ENCODE measurements around the gene MAST4. TPM values are rescaled to one million over a fixed set of nuclear protein-coding genes. Genes with fewer than 3 reads are reported as not detected.

Gene MAST4
- total RNA-seq, 2 donors from 2014 or later: 36.8 to 45.7 TPM

DNA sequence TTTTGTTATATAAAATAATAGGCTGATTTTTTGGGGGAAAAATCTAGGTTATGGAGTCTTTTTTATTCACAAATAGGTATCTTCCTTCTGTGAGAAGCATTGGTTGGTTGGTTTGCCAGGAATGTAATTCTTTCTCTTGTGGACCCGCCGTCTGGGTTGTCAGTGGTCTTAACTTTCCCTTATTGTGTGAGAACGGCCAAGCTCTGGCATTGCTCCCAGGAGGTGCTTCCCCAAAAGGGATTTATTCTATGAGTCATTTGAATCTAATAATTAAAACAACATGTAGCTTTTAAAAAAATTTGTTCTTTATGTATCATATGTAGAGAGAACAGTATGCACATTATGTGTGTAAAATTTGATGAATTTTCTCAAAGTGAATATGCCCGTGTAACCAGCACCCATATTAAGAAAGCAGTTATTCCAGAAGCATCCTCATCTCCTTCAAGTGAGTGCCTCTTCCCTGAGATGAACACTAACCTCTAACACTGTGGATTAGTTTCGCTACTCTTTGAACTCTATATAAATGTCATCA is 114.4 kb downstream of the MAST4 start:
- intact Hi-C loops (cut with DNase I): no loop called here
- Histone ChIP-seq H3K4me1 (replicated peaks) (no peaks in the 10 kb centered on the region), H3K4me3 (no peak overlapping the region), H3K27ac (no peak overlapping the region), H3K9me3 (no peaks in the 10 kb centered on the region), H3K27me3 (replicated peaks; ENCODE audit: insufficient read depth) (no peaks in the 10 kb centered on the region), H3K36me3 (no peaks in the 10 kb centered on the region)
- DNase-seq (ENCODE audit: low spot score): no peak
- WGBS: 61% methylated on average over 5 of the region's 5 CpGs
- TF ChIP-seq POLR2A (IDR thresholded peaks at IDR 0.05) (no peak), POLR2AphosphoS5 (IDR thresholded peaks at IDR 0.05) (no peak)
- TF ChIP-seq, protein P1, sequence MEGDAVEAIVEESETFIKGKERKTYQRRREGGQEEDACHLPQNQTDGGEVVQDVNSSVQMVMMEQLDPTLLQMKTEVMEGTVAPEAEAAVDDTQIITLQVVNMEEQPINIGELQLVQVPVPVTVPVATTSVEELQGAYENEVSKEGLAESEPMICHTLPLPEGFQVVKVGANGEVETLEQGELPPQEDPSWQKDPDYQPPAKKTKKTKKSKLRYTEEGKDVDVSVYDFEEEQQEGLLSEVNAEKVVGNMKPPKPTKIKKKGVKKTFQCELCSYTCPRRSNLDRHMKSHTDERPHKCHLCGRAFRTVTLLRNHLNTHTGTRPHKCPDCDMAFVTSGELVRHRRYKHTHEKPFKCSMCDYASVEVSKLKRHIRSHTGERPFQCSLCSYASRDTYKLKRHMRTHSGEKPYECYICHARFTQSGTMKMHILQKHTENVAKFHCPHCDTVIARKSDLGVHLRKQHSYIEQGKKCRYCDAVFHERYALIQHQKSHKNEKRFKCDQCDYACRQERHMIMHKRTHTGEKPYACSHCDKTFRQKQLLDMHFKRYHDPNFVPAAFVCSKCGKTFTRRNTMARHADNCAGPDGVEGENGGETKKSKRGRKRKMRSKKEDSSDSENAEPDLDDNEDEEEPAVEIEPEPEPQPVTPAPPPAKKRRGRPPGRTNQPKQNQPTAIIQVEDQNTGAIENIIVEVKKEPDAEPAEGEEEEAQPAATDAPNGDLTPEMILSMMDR (IDR thresholded peaks at IDR 0.05): no peak

DNA sequence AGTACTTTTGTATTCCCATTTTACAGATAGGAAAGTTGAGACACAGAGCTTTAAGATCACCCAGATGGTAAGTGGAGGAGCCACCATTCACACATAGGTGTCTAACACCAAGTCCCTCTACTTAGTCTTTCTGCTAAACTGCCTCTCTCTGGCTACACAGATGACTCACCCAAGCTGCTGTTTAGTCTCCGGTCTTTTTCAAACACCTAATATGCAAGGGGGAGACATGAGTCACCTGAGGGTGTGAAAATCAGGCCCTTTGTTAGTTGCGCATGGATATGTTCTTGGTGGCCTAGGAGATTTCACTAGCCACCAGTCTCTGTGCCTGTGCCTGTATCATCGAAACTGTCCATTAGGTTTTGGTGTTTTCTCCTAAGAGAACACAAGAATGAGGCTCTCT is 117.8 kb downstream of the MAST4 start:
- 85% methylated on average over 3 of the region's 3 CpGs for WGBS
- Histone ChIP-seq H3K4me1 (replicated peaks) (no peaks in the 10 kb centered on the region), H3K9me3 (no peaks in the 10 kb centered on the region), H3K27me3 (replicated peaks; ENCODE audit: insufficient read depth) (no peaks in the 10 kb centered on the region), H3K27ac (no peak overlapping the region), H3K36me3 (no peaks in the 10 kb centered on the region), H3K4me3 (no peak overlapping the region)
- DNase-seq (ENCODE audit: low spot score): no peak
- TF ChIP-seq POLR2A (IDR thresholded peaks at IDR 0.05) (no peak), POLR2AphosphoS5 (IDR thresholded peaks at IDR 0.05) (no peak)
- TF ChIP-seq, protein P1 (IDR thresholded peaks at IDR 0.05): no peak
- intact Hi-C loops (cut with DNase I): no loop called here

DNA sequence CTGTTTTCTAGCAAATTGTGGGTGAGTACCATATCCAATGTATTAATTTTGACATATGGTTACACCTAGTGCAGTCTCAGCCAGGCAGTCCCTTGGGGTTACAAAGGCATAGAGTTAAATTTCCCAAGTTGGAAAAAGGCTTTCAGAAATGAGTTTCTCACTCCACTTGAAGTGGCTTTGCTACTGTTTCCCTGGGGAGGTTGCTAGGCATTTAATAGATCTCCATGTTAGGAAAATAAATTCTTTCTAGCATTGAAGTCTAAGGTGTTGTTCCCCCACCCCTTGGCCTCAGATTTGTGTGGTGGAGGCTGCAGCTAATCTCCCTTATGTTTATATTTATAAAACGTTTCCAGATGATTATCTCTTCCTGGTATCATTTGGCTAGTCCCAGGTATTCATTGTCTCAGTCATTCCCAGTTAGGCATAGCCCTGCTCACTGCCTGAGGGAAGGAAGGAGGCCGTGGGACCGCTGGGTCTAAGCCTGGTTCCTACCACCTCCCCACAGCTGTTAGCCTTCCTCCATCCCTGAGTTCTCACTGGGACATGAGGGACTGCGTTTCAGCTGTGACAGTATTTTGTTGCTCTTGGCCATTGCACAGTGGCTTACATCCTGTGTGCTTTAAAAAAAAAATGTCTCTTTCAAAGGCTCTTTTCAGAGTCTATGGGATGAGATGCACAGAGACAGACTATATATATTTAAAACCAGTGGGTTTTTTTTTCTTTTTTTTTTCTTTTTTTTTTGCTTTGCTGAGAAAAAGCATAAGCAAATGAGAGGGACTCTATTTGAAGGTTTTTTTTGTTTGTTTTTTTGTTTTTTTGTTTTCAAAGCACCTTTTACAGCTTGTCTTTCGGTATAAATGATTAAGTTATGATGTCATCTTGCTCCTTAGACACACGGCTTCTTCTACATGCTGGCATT is 121.5 kb downstream of the MAST4 start:
- no peaks in the 10 kb centered on the region for H3K4me1 ChIP-seq (replicated peaks)
- H3K27me3 ChIP-seq (replicated peaks; ENCODE audit: insufficient read depth): no peaks in the 10 kb centered on the region
- intact Hi-C loops (cut with DNase I): no loop called here
- 28% methylated on average over 6 of the region's 6 CpGs for WGBS
- no peaks in the 10 kb centered on the region for H3K36me3 ChIP-seq
- H3K4me3 ChIP-seq: no peak overlapping the region
- no peak for TF ChIP-seq POLR2A (IDR thresholded peaks at IDR 0.05)
- TF ChIP-seq POLR2AphosphoS5 (IDR thresholded peaks at IDR 0.05): no peak
- TF ChIP-seq, protein P1 (IDR thresholded peaks at IDR 0.05): no peak
- H3K27ac ChIP-seq: peak overlapping the region in 1 of 2 donors; percentile 13
- no peak for DNase-seq (ENCODE audit: low spot score)
- no peaks in the 10 kb centered on the region for H3K9me3 ChIP-seq

DNA sequence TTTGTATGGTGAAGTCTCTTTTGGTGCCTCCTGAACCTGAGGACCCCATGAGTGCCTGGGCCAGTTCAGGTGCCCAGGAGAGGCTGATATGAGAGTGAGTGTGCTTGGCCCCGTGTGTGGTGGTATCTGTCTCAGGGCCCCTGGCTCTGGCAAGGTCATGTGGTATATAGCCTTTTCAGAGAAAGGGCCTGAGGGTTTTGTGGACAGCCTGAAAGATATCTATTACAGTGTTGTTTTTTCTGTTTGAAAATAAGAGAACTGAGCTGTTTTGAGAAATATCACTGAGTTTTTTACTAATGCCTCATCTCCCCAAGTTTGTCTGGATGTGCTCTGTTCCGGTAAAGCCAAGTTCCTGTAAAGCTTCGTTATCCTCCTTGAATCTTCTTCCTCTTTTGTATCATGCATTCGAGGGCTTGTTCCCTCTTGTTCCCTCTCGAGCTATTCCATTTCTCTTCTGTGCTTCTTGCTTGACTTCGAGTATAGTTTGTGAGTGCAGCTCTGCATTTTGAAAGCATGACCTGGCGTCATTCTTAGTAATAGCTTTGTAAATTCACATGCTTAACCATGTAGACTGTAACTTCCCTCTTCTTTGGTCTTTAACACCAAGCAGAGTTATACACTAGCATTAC is 122.3 kb downstream of the MAST4 start:
- H3K27ac ChIP-seq: no peak overlapping the region

More for the DNA sequence above, 122.3 kb downstream of the MAST4 start:
- no peak for DNase-seq (ENCODE audit: low spot score)
- H3K4me3 ChIP-seq: no peak overlapping the region
- H3K9me3 ChIP-seq: no peaks in the 10 kb centered on the region
- TF ChIP-seq, protein P1 (IDR thresholded peaks at IDR 0.05): no peak
- no peak for TF ChIP-seq POLR2A (IDR thresholded peaks at IDR 0.05)
- no peak for TF ChIP-seq POLR2AphosphoS5 (IDR thresholded peaks at IDR 0.05)
- no peaks in the 10 kb centered on the region for H3K27me3 ChIP-seq (replicated peaks; ENCODE audit: insufficient read depth)
- WGBS: 34% methylated on average over 7 of the region's 7 CpGs
- intact Hi-C loops (cut with DNase I): no loop called here
- H3K4me1 ChIP-seq (replicated peaks): no peaks in the 10 kb centered on the region
- H3K36me3 ChIP-seq: no peaks in the 10 kb centered on the region
